Spinal cord (tissue), 10 donors: ENCODE data around the gene CAPZB. TPM values are rescaled to one million over a fixed set of nuclear protein-coding genes. Genes with fewer than 3 reads are reported as not detected.

Experiments
- DNase-seq, 6 donors: peaks; one replicate each; pipeline versions ENCODE4 v3.0.0 to v3.0.0-alpha.2; 2013 to 2015; ENCODE audit warnings: low spot score in 6 of 6, low read depth in 4 of 6
- H3K27ac ChIP-seq: one replicate; pipeline ENCODE4 v1.5.1; 2013; ENCODE audit warnings: low read depth, low read length, control low read depth
- H3K27me3 ChIP-seq: one replicate; pipeline ENCODE4 v1.6.1; 2013; ENCODE audit warnings: low read length; ENCODE audit not compliant: control insufficient read depth, insufficient read depth
- H3K36me3 ChIP-seq: one replicate; pipeline ENCODE4 v1.6.1; 2013; ENCODE audit warnings: low read length; ENCODE audit not compliant: control insufficient read depth, insufficient read depth
- H3K4me1 ChIP-seq: one replicate; pipeline ENCODE4 v1.6.1; 2013; ENCODE audit warnings: low read length; ENCODE audit not compliant: control insufficient read depth, insufficient read depth
- H3K4me3 ChIP-seq: one replicate; pipeline ENCODE4 v1.5.1; 2013; ENCODE audit warnings: low read depth, low read length, control low read depth
- H3K9me3 ChIP-seq: one replicate; pipeline ENCODE4 v1.6.1; 2013; ENCODE audit warnings: low read length; ENCODE audit not compliant: control insufficient read depth, insufficient read depth
- WGBS: methylation state at CpG from one replicate; pipeline ENCODE4 v1.1.5; 2013; ENCODE audit warnings: missing lambda C conversion rate; ENCODE audit not compliant: insufficient coverage; 5-methylcytosine and 5-hydroxymethylcytosine counted together
- polyA plus RNA-seq, 2 donors: library from polyadenylated mRNA; unstranded; fragments of 120-200 nt; gene quantifications; one replicate each; pipeline ENCODE4 v1.2.1, GENCODE V29; 2013; ENCODE audit not compliant: insufficient read length in 2 of 2
- total RNA-seq, 2 donors: library from RNA; depleted of rRNA in 1 of 2; stranded (reverse); fragments of 120-200 nt in 1 of 2; fragments of >200 nt in 1 of 2; gene quantifications; one replicate each; pipeline versions ENCODE4 v1.2.3 to v1.2.4, GENCODE V29; 2013 to 2014
- donor health status: healthy.

The CAPZB gene
- total and polyA plus RNA-seq, 4 donors: 78.8 to 312 (median 243) TPM

- Histone ChIP-seq H3K9me3 (no peaks in the 10 kb centered on the region), H3K27me3 (no peaks in the 10 kb centered on the region), H3K4me1 (peaks cover 38% of the 10 kb centered on the region), H3K4me3 (no peak overlapping the region), H3K36me3 (no peaks in the 10 kb centered on the region), H3K27ac (peak overlapping the region; percentile 77)
- peak in 1 of 6 donors; percentile 50 for DNase-seq
- 62% methylated on average over 8 of the region's 8 CpGs for WGBS
Observed at GRCh38 chr1:19455353-19455752, 30.0 kb downstream of the CAPZB start.

- Histone ChIP-seq H3K4me1 (peaks cover 38% of the 10 kb centered on the region), H3K36me3 (no peaks in the 10 kb centered on the region), H3K4me3 (no peak overlapping the region), H3K9me3 (no peaks in the 10 kb centered on the region), H3K27me3 (no peaks in the 10 kb centered on the region), H3K27ac (peak overlapping the region; percentile 77)
- DNase-seq: peak in 1 of 6 donors; percentile 78
- WGBS: 43% methylated on average over 8 of the region's 11 CpGs
Observed at GRCh38 chr1:19454265-19455146, 30.8 kb downstream of the CAPZB start.

- Histone ChIP-seq H3K27me3 (no peaks in the 10 kb centered on the region), H3K4me1 (peaks cover 39% of the 10 kb centered on the region), H3K36me3 (peaks cover 4% of the 10 kb centered on the region), H3K9me3 (no peaks in the 10 kb centered on the region), H3K4me3 (no peak overlapping the region), H3K27ac (peak overlapping the region; percentile 51)
- DNase-seq: peak in 1 of 6 donors; percentile 75
- 27% methylated on average over 2 of the region's 3 CpGs for WGBS
Observed at GRCh38 chr1:19453741-19454201, 31.6 kb downstream of the CAPZB start.

GRCh38 chr1:19452221-19452663 lies 33.1 kb downstream of the CAPZB start:
- no peak for DNase-seq
- no peaks in the 10 kb centered on the region for H3K9me3 ChIP-seq
- peak overlapping the region; percentile 70 for H3K27ac ChIP-seq
- H3K4me3 ChIP-seq: no peak overlapping the region
- H3K4me1 ChIP-seq: peaks cover 41% of the 10 kb centered on the region
- peaks cover 14% of the 10 kb centered on the region for H3K36me3 ChIP-seq
- H3K27me3 ChIP-seq: no peaks in the 10 kb centered on the region
- 87% methylated on average over 11 of the region's 12 CpGs for WGBS

- Histone ChIP-seq H3K4me3 (no peak overlapping the region), H3K27ac (peak overlapping the region; percentile 76), H3K27me3 (no peaks in the 10 kb centered on the region), H3K9me3 (no peaks in the 10 kb centered on the region), H3K36me3 (peaks cover 14% of the 10 kb centered on the region), H3K4me1 (peaks cover 42% of the 10 kb centered on the region)
- peak in 2 of 6 donors; percentile 55 to 69 for DNase-seq
- 86% methylated on average over 1 of the region's 6 CpGs for WGBS
Observed at GRCh38 chr1:19450811-19451515, 34.4 kb downstream of the CAPZB start.

- no peak for DNase-seq
- Histone ChIP-seq H3K36me3 (peaks cover 14% of the 10 kb centered on the region), H3K4me3 (no peak overlapping the region), H3K9me3 (no peaks in the 10 kb centered on the region), H3K4me1 (peaks cover 37% of the 10 kb centered on the region), H3K27ac (peak overlapping the region; percentile 76), H3K27me3 (no peaks in the 10 kb centered on the region)
- WGBS: 83% methylated on average over 9 of the region's 13 CpGs
Observed at GRCh38 chr1:19449454-19450228, 35.7 kb downstream of the CAPZB start.

- H3K4me3 ChIP-seq: no peak overlapping the region
- DNase-seq: no peak
- WGBS: 69% methylated on average over 13 of the region's 19 CpGs
- no peaks in the 10 kb centered on the region for H3K9me3 ChIP-seq
- peak overlapping the region; percentile 76 for H3K27ac ChIP-seq
- H3K27me3 ChIP-seq: no peaks in the 10 kb centered on the region
- H3K4me1 ChIP-seq: peaks cover 38% of the 10 kb centered on the region
- H3K36me3 ChIP-seq: peaks cover 14% of the 10 kb centered on the region
Observed at GRCh38 chr1:19448491-19449439, 36.6 kb downstream of the CAPZB start.

GRCh38 chr1:19447550-19447949 lies 37.8 kb downstream of the CAPZB start:
- Histone ChIP-seq H3K9me3 (no peaks in the 10 kb centered on the region), H3K27ac (peak overlapping the region; percentile 76), H3K4me1 (peaks cover 40% of the 10 kb centered on the region), H3K27me3 (no peaks in the 10 kb centered on the region), H3K4me3 (no peak overlapping the region), H3K36me3 (peaks cover 14% of the 10 kb centered on the region)
- WGBS: 95% methylated on average over 7 of the region's 9 CpGs
- DNase-seq: no peak
